Activated T-cell treated with anti-CD3 and anti-CD28 coated beads for 4 hours (primary cell): Measurements from ENCODE around the gene ULK2.
A peak's percentile ranks its signal among the peaks of the same experiment; 100 is the strongest.

Source experiments
- DNase-seq: peaks from one replicate; pipeline ENCODE4 v3.0.0-alpha.2; 2020

Gene ULK2

GRCh38 chr17:19724501-19725420, 143.0 kb downstream of the ULK2 start:
- peak; percentile 18 for DNase-seq

- no peak for DNase-seq
These were observed 143.8 kb downstream of the ULK2 start for GRCh38 chr17:19723964-19724363.
